Kidney (tissue), 14 donors: ENCODE measurements around the gene POLG. TPM values are rescaled to one million over a fixed set of nuclear protein-coding genes. Genes with fewer than 3 reads are reported as not detected.
A peak's percentile ranks its signal among the peaks of the same experiment; 100 is the strongest.

Experiments used
- DNase-seq, 5 donors: peaks; one replicate each; pipeline ENCODE4 v3.0.0-alpha.2; 2013 to 2020
- FAIRE-seq: peaks from 2 replicates; lab custom pipeline; 2012; peaks lifted over from hg19 to GRCh38; lab: Jason Lieb, UNC
- H3K27ac ChIP-seq, 2 donors: one replicate each; pipeline ENCODE4 v1.7.0; 2013; ENCODE audit warnings: low read depth in 2 of 2, low read length in 2 of 2, inconsistent platforms in 1 of 2
- H3K27me3 ChIP-seq: one replicate; pipeline ENCODE4 v1.7.1; 2013; ENCODE audit warnings: low read length, inconsistent platforms; ENCODE audit not compliant: control insufficient read depth, insufficient read depth
- H3K36me3 ChIP-seq, 3 donors: one replicate each; pipeline versions ENCODE4 v1.7.0 to v1.7.1; 2013; ENCODE audit warnings: low read length in 3 of 3, control low read depth in 1 of 3, inconsistent platforms in 1 of 3; ENCODE audit not compliant: insufficient read depth in 3 of 3, control insufficient read depth in 2 of 3
- H3K4me1 ChIP-seq, 3 donors: one replicate each; pipeline versions ENCODE4 v1.7.0 to v1.7.1; 2013; ENCODE audit warnings: low read length in 3 of 3, inconsistent platforms in 1 of 3, low read depth in 1 of 3; ENCODE audit not compliant: control insufficient read depth in 2 of 3, insufficient read depth in 2 of 3
- H3K4me3 ChIP-seq, 3 donors: one replicate each; pipeline versions ENCODE4 v1.7.0 to v1.8.1; 2013; ENCODE audit warnings: low read length in 3 of 3, control low read depth in 1 of 3, inconsistent platforms in 1 of 3
- H3K9ac ChIP-seq, 3 donors: one replicate each; pipeline versions ENCODE4 v1.7.0 to v1.7.1; 2013; ENCODE audit warnings: low read length in 3 of 3, control low read depth in 1 of 3, inconsistent platforms in 1 of 3
- H3K9me3 ChIP-seq, 3 donors: one replicate each; pipeline versions ENCODE4 v1.7.0 to v1.7.1; 2013; ENCODE audit warnings: low read length in 3 of 3, control low read depth in 1 of 3, inconsistent platforms in 1 of 3; ENCODE audit not compliant: control insufficient read depth in 2 of 3, insufficient read depth in 1 of 3
- intact Hi-C: fragments of 100-400 bp; cut with DNase I; formaldehyde crosslinking; loops from one replicate; pipeline ENCODE4 v1.11.1; 2022
- polyA plus RNA-seq: library from polyadenylated mRNA; stranded (reverse); fragments of 350-450 nt; fragmentation: Illumina TruSeq; extraction: RNeasy Lipid Tissue Mini Kit (QIAGEN cat#74804); gene quantifications from one replicate; pipeline ENCODE4 v1.2.3, GENCODE V29; 2014; ENCODE audit warnings: low read depth, low replicate concordance; ENCODE audit not compliant: insufficient read depth
- total RNA-seq: library from RNA; stranded (reverse); fragmentation: NEBNext Ultra II Directional; extraction: Animal tissue kit (Norgen Biotek cat#: 25700); gene quantifications from one replicate; pipeline ENCODE4 v1.2.1, GENCODE V29; 2021
- TF ChIP-seq, protein P1 (sequence below): IDR thresholded peaks from 3 replicates; pipeline ENCODE4 v1.5.1; 2012; ENCODE audit warnings: mild to moderate bottlenecking, moderate library complexity, borderline replicate concordance; ENCODE audit not compliant: insufficient read depth; ENCODE audit errors: extremely low read depth
- donor health status: control.
- donor health status: control.
- donor health status: control.
- donor health status: control.
- donor health status: control.
- donor health status: DM: yes; HTN: yes; CAD: no.
- donor health status: Normal renal cell carcinoma (clear cell type).

Gene POLG
- total and polyA plus RNA-seq, 2 donors from 2014 or later = 28.6 to 72.4 TPM

DNA sequence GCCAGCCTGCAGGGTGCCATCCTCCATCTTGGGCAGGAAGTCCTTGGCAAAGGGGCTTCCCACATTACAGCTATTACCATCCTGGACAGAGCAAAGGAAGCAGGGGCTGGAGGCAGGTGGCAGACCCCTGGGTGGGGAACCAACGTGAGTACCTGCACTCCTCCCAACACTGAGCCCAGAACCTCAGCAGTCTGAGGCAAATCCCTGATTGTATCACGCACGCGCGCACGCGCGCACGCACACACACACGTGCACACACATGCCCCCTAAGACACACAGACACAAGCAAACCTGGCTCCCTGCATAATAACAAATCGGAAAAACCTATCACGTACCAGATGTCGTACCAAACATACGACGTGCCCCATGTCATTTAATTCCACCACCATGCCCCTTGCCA lies 11.8 kb downstream of the POLG start:
- no peak for DNase-seq

DNA sequence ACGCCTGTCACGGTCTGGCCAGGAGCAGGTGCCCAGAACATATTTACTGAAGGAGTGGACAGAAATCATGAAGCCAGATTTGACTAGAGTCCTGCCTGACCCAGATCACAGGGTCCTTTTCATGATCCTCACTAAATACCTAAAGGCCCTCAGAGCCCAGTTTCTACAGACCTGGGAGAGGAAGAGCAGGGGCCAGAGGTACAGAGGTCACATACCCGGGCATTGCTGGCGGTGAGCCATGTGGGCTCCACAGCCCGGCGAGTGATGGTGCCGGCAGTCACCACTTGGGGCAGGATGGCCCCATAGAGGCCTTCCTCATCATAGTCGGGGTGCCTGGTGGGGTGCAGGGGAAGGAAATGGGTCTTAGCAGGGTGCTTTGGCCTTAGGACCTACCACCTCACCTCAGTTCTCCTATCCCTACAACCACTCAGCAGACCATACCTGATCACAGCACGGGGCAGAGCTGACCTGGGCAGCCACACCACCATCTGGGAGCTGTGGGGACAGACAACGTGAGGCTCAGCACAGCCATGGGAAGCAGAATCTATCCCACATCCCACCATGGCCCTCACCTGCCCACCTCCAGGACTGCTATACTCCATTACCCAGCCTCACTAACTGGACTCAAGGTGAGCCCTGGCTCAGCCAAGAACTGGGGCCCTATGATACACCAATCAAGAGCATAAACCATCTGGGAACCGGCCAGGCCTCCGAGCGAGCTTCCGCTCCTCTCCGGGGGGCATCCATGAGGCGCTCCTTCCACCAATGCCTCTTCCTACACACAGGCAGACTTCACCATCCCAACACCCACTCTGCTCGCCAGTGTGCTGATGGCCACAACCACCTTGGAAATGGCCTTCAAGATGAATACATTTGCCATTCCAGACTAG lies 12.9 kb downstream of the POLG start:
- Histone ChIP-seq H3K9ac (no peak overlapping the region), H3K36me3 (peaks cover 9 to 93% (median 70%) of the 10 kb centered on the region in 3 donors), H3K27me3 (no peaks in the 10 kb centered on the region), H3K4me3 (no peak overlapping the region), H3K27ac (peak overlapping the region in 1 of 2 donors; percentile 19), H3K9me3 (no peaks in the 10 kb centered on the region), H3K4me1 (peaks cover 0 to 7% (median 0%) of the 10 kb centered on the region in 3 donors)
- TF ChIP-seq, protein P1, sequence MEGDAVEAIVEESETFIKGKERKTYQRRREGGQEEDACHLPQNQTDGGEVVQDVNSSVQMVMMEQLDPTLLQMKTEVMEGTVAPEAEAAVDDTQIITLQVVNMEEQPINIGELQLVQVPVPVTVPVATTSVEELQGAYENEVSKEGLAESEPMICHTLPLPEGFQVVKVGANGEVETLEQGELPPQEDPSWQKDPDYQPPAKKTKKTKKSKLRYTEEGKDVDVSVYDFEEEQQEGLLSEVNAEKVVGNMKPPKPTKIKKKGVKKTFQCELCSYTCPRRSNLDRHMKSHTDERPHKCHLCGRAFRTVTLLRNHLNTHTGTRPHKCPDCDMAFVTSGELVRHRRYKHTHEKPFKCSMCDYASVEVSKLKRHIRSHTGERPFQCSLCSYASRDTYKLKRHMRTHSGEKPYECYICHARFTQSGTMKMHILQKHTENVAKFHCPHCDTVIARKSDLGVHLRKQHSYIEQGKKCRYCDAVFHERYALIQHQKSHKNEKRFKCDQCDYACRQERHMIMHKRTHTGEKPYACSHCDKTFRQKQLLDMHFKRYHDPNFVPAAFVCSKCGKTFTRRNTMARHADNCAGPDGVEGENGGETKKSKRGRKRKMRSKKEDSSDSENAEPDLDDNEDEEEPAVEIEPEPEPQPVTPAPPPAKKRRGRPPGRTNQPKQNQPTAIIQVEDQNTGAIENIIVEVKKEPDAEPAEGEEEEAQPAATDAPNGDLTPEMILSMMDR = no peak
- FAIRE-seq (no peak), DNase-seq (no peak)
- intact Hi-C loops = no loop called here

More for the DNA sequence above, 11.8 kb downstream of the POLG start:
- Histone ChIP-seq H3K27ac (no peak overlapping the region), H3K4me3 (no peak overlapping the region), H3K27me3 (no peaks in the 10 kb centered on the region), H3K4me1 (peaks cover 0 to 7% (median 0%) of the 10 kb centered on the region in 3 donors), H3K9me3 (no peaks in the 10 kb centered on the region), H3K9ac (no peak overlapping the region), H3K36me3 (peaks cover 9 to 96% (median 73%) of the 10 kb centered on the region in 3 donors)
- no peak for FAIRE-seq
- TF ChIP-seq, protein P1 = no peak
- intact Hi-C loops = no loop called here

DNA sequence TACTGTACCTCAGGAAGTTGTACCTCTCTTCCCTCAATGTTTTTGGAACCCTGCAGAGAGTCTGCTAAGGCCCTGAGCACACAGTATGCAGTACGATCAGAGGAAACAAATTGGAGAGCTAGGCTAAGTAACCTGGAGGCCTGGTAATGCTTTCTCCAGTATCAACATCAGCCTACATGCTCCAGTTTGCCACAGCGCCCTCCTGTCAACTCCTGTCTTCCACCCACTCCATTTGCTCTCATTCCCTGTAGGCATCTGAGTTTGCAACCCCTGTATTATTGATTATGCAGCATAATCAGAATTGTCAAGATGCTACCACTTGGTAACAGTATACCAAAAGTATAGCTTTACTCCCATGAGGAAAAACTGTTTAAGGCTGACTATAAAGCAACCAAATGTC lies 14.4 kb downstream of the POLG start:
- intact Hi-C loops = no loop called here
- TF ChIP-seq, protein P1 = no peak
- DNase-seq (no peak), FAIRE-seq (no peak)
- no peaks in the 10 kb centered on the region for H3K9me3 ChIP-seq
- no peak overlapping the region for H3K9ac ChIP-seq
- peaks cover 0 to 9% (median 0%) of the 10 kb centered on the region in 3 donors for H3K4me1 ChIP-seq
- H3K27me3 ChIP-seq = no peaks in the 10 kb centered on the region
- H3K36me3 ChIP-seq = peaks cover 15 to 90% (median 65%) of the 10 kb centered on the region in 3 donors
- H3K27ac ChIP-seq = no peak overlapping the region
- no peak overlapping the region for H3K4me3 ChIP-seq
